GM12878 (cell line): ENCODE measurements around the gene SCAI. TPM values are rescaled to one million over a fixed set of nuclear protein-coding genes. Genes with fewer than 3 reads are reported as not detected.

Experiments used
- ATAC-seq: fragments of 200-7000 bp; cut with Tn5 transposase; 3 replicates; pipeline ENCODE4 v1.9.1; 2020; ENCODE audit warnings: mild to moderate bottlenecking, moderate library complexity
- BruUV-seq: library from RNA; stranded (reverse); fragments of 400-500 nt; replicated peaks from 2 replicates; lab custom pipeline; 2021; lab: Mats Ljungman, UMichigan
- CTCF ChIA-PET: fragments of 300-600 bp; sonication (Branson Sonifier 250); formaldehyde crosslinking; extraction: SDS; loops from one replicate; lab custom pipeline; 2021; ENCODE audit warnings: inconsistent platforms; lab: Yijun Ruan, JAX
- POLR2A ChIA-PET: fragments of 350-600 bp; formaldehyde crosslinking; extraction: SDS; loops from one replicate; lab custom pipeline; 2021; ENCODE audit warnings: inconsistent platforms; lab: Charles Lee
- RAD21 ChIA-PET: fragments of 300-600 bp; sonication (Branson Sonifier 250); formaldehyde crosslinking; loops from one replicate; lab custom pipeline; 2023; ENCODE audit warnings: antibody characterized with exemption; ENCODE audit not compliant: unreplicated experiment; lab: Charles Lee
- SMC1A ChIA-PET: fragments of 300-600 bp; sonication (Branson Sonifier 250); formaldehyde crosslinking; loops from one replicate; lab custom pipeline; 2023; ENCODE audit not compliant: unreplicated experiment, uncharacterized antibody; lab: Charles Lee
- DNase-seq: peaks from one replicate; pipeline ENCODE4 v3.0.0-alpha.2; 2011; ENCODE audit warnings: low read depth, low spot score
- FAIRE-seq: peaks from 3 replicates; lab custom pipeline; 2011; peaks lifted over from hg19 to GRCh38; lab: Jason Lieb, UNC
- H2AFZ ChIP-seq: 2 replicates; pipeline ENCODE4 v1.6.0; 2011; ENCODE audit warnings: low read depth, low read length, control low read depth; ENCODE audit not compliant: control insufficient read depth
- H3K27ac ChIP-seq: 2 replicates; pipeline ENCODE4 v1.5.1; 2011; ENCODE audit warnings: control low read depth; ENCODE audit not compliant: control insufficient read depth, insufficient read depth
- H3K27me3 ChIP-seq, 2 experiments: replicated peaks in 1 of 2; 2 replicates each; pipeline versions ENCODE4 v1.6.0 to v1.6.1; 2011; ENCODE audit warnings: low read length in 1 of 2; ENCODE audit not compliant: control insufficient read depth in 2 of 2, insufficient read depth in 2 of 2
- H3K36me3 ChIP-seq, 2 experiments: 2 replicates each; pipeline ENCODE4 v1.5.1; 2011; ENCODE audit warnings: low read length in 1 of 2; ENCODE audit not compliant: control insufficient read depth in 2 of 2, insufficient read depth in 2 of 2
- H3K4me1 ChIP-seq: 2 replicates; pipeline ENCODE4 v1.6.1; 2011; ENCODE audit warnings: mild to moderate bottlenecking, low read length, moderate library complexity, mixed read lengths; ENCODE audit not compliant: control insufficient read depth, insufficient read depth
- H3K4me2 ChIP-seq: 2 replicates; pipeline ENCODE4 v1.6.0; 2011; ENCODE audit warnings: control low read depth; ENCODE audit not compliant: control insufficient read depth, insufficient read depth
- H3K4me3 ChIP-seq: fragments of 200-600 bp; sonication (generic); 2 replicates; pipeline ENCODE4 v1.5.1; 2016
- H3K79me2 ChIP-seq: 2 replicates; pipeline ENCODE4 v1.6.0; 2011; ENCODE audit warnings: low read length; ENCODE audit not compliant: control insufficient read depth, insufficient read depth
- H3K9ac ChIP-seq: 2 replicates; pipeline ENCODE4 v1.8.0; 2011; ENCODE audit warnings: low read length, control low read depth, mixed read lengths; ENCODE audit not compliant: control insufficient read depth, insufficient read depth
- H3K9me3 ChIP-seq: replicated peaks from 3 replicates; pipeline ENCODE4 v1.5.1; 2011; ENCODE audit warnings: mild to moderate bottlenecking, low read length; ENCODE audit not compliant: control insufficient read depth, insufficient read depth
- H4K20me1 ChIP-seq: 2 replicates; pipeline ENCODE4 v1.6.0; 2011; ENCODE audit not compliant: control insufficient read depth, insufficient read depth
- SPI1 ChIP-seq: IDR thresholded peaks from 2 replicates; pipeline ENCODE4 v1.6.1; 2011; ENCODE audit warnings: low read depth, mild to moderate bottlenecking, low read length, moderate library complexity, borderline replicate concordance; ENCODE audit not compliant: insufficient read depth
- WGBS: methylation state at CpG from one replicate; pipeline ENCODE4 v1.1.6; 2016; ENCODE audit warnings: low lambda C conversion rate; ENCODE audit not compliant: insufficient replicate concordance, insufficient coverage; ENCODE audit errors: missing lambda C conversion rate; 5-methylcytosine and 5-hydroxymethylcytosine counted together
- in situ Hi-C: fragments of 300-500 bp; cut with MboI; formaldehyde crosslinking; loops from 9 replicates; pipeline ENCODE4 v1.14.3; 2018; ENCODE audit warnings: mixed read lengths
- intact Hi-C: fragments of 100-400 bp; cut with micrococcal nuclease; formaldehyde crosslinking; loops from one replicate; pipeline ENCODE4 v1.14.2; 2022; ENCODE audit not compliant: unreplicated experiment
- polyA plus RNA-seq, 11 experiments: library from polyadenylated mRNA; depleted of rRNA in 4 of 11; unstranded in 6 of 11; stranded (reverse) in 5 of 11; fragments of >200 nt; fragmentation: Nextera tagmentation in 4 of 11; fragmentation: Illumina TruSeq in 1 of 11; extraction: Ambion mirVana in 4 of 11; extraction: Trizol in 1 of 11; gene quantifications; 1 replicate in 1 of 11; 2 replicates in 10 of 11; pipeline versions ENCODE4 v1.2.1 to v1.2.3, GENCODE V29; 2011 to 2016; ENCODE audit warnings: inconsistent platforms in 2 of 11, missing spikeins in 2 of 11, low read depth in 1 of 11
- total RNA-seq, 4 experiments: library from RNA; depleted of rRNA in 3 of 4; stranded (reverse); fragments of >200 nt in 3 of 4; fragmentation: Illumina TruSeq in 1 of 4; extraction: Trizol in 1 of 4; gene quantifications; 2 replicates each; pipeline versions ENCODE4 v1.2.1 to v1.2.3, GENCODE V29; 2013 to 2021
- TF ChIP-seq, protein P1 (sequence below): fragments of 450-650 bp; formaldehyde crosslinking; IDR thresholded peaks from 2 replicates; pipeline ENCODE4 v1.5.0; 2022; ENCODE audit warnings: mild to moderate bottlenecking, missing genetic modification characterization

Gene SCAI
- total and polyA plus RNA-seq, 10 of the 15 experiments (the other 5 are each of a cell fraction or from before 2014, with no cell fraction given): 0.52 to 8.8 (median 5.1) TPM

DNA sequence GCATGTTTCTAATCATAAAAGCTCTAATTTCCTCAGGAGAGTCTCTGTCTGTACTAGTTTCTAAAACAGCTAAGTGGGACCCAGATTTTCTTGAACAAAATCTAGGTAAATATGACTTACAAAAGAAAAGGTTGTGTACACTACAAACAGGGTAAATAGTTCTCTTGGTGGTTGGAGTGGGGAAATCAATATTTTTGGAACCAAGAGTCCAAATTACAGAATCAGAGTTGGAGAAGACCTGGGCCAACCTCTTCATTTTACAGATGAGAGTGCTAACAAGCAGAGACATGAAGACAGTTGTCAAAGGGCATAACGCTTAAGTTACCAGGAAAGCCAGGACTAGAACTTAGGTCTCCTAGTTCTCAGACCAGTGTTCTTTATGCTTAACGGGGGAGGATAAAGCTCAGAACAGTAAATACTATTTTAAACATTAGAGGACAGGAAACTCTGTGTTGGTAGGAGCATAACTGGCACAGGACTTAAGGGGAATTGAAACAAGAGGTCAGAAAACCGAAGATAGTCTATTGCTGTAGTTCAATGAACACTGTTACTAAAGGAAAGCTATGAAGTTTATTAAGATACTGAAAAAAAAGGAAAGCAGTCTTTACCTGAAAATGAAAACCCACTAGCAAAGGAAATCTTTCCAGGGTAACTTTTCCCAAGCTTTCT is 193.1 kb downstream of the SCAI start:
- Histone ChIP-seq H3K27ac (no peak overlapping the region; the same call in 1 of the 2 replicates), H3K4me1 (peaks cover 4% of the 10 kb centered on the region; the same call in 1 of the 2 replicates), H3K9me3 (no peaks in the 10 kb centered on the region), H3K27me3 (no peaks in the 10 kb centered on the region), H3K4me2 (no peak overlapping the region; the same call in 1 of the 2 replicates), H3K9ac (no peak overlapping the region), H4K20me1 (no peaks in the 10 kb centered on the region), H3K36me3 (no peaks in the 10 kb centered on the region), H3K79me2 (no peaks in the 10 kb centered on the region), H3K4me3 (no peak overlapping the region), H2AFZ (no peak overlapping the region)
- TF ChIP-seq, protein P1, sequence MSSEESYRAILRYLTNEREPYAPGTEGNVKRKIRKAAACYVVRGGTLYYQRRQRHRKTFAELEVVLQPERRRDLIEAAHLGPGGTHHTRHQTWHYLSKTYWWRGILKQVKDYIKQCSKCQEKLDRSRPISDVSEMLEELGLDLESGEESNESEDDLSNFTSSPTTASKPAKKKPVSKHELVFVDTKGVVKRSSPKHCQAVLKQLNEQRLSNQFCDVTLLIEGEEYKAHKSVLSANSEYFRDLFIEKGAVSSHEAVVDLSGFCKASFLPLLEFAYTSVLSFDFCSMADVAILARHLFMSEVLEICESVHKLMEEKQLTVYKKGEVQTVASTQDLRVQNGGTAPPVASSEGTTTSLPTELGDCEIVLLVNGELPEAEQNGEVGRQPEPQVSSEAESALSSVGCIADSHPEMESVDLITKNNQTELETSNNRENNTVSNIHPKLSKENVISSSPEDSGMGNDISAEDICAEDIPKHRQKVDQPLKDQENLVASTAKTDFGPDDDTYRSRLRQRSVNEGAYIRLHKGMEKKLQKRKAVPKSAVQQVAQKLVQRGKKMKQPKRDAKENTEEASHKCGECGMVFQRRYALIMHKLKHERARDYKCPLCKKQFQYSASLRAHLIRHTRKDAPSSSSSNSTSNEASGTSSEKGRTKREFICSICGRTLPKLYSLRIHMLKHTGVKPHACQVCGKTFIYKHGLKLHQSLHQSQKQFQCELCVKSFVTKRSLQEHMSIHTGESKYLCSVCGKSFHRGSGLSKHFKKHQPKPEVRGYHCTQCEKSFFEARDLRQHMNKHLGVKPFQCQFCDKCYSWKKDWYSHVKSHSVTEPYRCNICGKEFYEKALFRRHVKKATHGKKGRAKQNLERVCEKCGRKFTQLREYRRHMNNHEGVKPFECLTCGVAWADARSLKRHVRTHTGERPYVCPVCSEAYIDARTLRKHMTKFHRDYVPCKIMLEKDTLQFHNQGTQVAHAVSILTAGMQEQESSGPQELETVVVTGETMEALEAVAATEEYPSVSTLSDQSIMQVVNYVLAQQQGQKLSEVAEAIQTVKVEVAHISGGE (CRISPR knock-in tag): no peak
- peak; percentile 17; the same call in 1 of the 2 replicates for TF ChIP-seq SPI1
- WGBS: 28% methylated on average over 3 of the region's 3 CpGs
- DNase-seq (no peak), FAIRE-seq (no peak), ATAC-seq (peak; percentile 54; the same call in 2 of the 3 replicates)
- ChIA-PET POLR2A (interaction anchor here (0.7 to 1.2 kb wide), 2 partner anchors 18 to 293 kb away, joined by 3 to 6 read pairs; no protein-coding TSS in a partner anchor), CTCF (interaction anchor here (0.7 to 1.3 kb wide), 3 partner anchors 17 to 115 kb away, joined by 3 read pairs; no protein-coding TSS in a partner anchor), SMC1A (interaction anchor here (0.5 to 2.1 kb wide), 7 partner anchors 9 to 194 kb away, joined by 3 to 6 read pairs (median 3); no protein-coding TSS in a partner anchor), RAD21 (no interaction called here)
- in situ Hi-C loops: no loop called here
- no TSS peak for BruUV-seq
- intact Hi-C loops: no loop called here
